Caco-2 (cell line): ENCODE data around the gene CDKAL1. TPM values are rescaled to one million over a fixed set of nuclear protein-coding genes. Genes with fewer than 3 reads are reported as not detected.
A peak's percentile ranks its signal among the peaks of the same experiment; 100 is the strongest.

ENCODE experiments used
- BruUV-seq: library from RNA; stranded (reverse); fragments of 400-500 nt; replicated peaks from 2 replicates; lab custom pipeline; 2021; lab: Mats Ljungman, UMichigan
- CTCF ChIA-PET: fragments of 300-600 bp; sonication (Branson Sonifier 250); formaldehyde crosslinking; loops from one replicate; lab custom pipeline; 2022; ENCODE audit warnings: antibody characterized with exemption; lab: Charles Lee
- POLR2A ChIA-PET: fragments of 300-600 bp; sonication (Branson Sonifier 250); formaldehyde crosslinking; loops from one replicate; lab custom pipeline; 2022; ENCODE audit warnings: antibody characterized with exemption; lab: Charles Lee
- DNase-seq, 2 experiments: peaks; one replicate each; pipeline versions ENCODE4 v3.0.0 to v3.0.0-alpha.2; 2020 to 2022
- H3K27me3 ChIP-seq: replicated peaks from 2 replicates; pipeline ENCODE4 v1.6.0; 2011; ENCODE audit warnings: low read length; ENCODE audit not compliant: control insufficient read depth, insufficient read depth
- H3K36me3 ChIP-seq: 2 replicates; pipeline ENCODE4 v1.5.1; 2011; ENCODE audit warnings: low read length; ENCODE audit not compliant: control insufficient read depth, insufficient read depth
- H3K4me1 ChIP-seq: fragments of 250-450 bp; sonication (Bioruptor Pico); 2 replicates; pipeline ENCODE4 v1.5.1; 2020; ENCODE audit warnings: mild to moderate bottlenecking
- H3K4me3 ChIP-seq: 2 replicates; pipeline ENCODE4 v1.5.1; 2011; ENCODE audit warnings: low read depth, mild to moderate bottlenecking, control low read depth, low read length
- H3K9me3 ChIP-seq: fragments of 250-450 bp; sonication (Bioruptor Pico); 2 replicates; pipeline ENCODE4 v1.5.1; 2020; ENCODE audit warnings: mild to moderate bottlenecking, moderate library complexity
- H3K27ac Mint-ChIP-seq: one replicate; pipeline ENCODE4 v1.8.0; 2022; ENCODE audit warnings: mixed read lengths; ENCODE audit not compliant: unreplicated experiment
- H3K27me3 Mint-ChIP-seq: one replicate; pipeline ENCODE4 v1.8.0; 2022; ENCODE audit warnings: mixed read lengths; ENCODE audit not compliant: insufficient read depth, unreplicated experiment
- H3K36me3 Mint-ChIP-seq: one replicate; pipeline ENCODE4 v1.8.0; 2022; ENCODE audit warnings: mild to moderate bottlenecking, mixed read lengths; ENCODE audit not compliant: insufficient read depth, unreplicated experiment
- H3K4me1 Mint-ChIP-seq: one replicate; pipeline ENCODE4 v1.8.0; 2022; ENCODE audit warnings: low read depth, mixed read lengths; ENCODE audit not compliant: unreplicated experiment
- H3K4me3 Mint-ChIP-seq: one replicate; pipeline ENCODE4 v1.8.0; 2022; ENCODE audit warnings: mild to moderate bottlenecking, moderate library complexity, mixed read lengths; ENCODE audit not compliant: unreplicated experiment
- H3K9me3 Mint-ChIP-seq: one replicate; pipeline ENCODE4 v1.8.0; 2022; ENCODE audit warnings: mixed read lengths; ENCODE audit not compliant: unreplicated experiment
- CTCF ChIP-seq, 2 experiments: fragments of 200-600 bp in 1 of 2; IDR thresholded peaks; 1 replicate in 1 of 2; 2 replicates in 1 of 2; pipeline versions ENCODE4 v1.5.1 to v1.8.0; 2011 to 2022; ENCODE audit warnings: antibody characterized with exemption in 1 of 2, control low read depth in 1 of 2, inconsistent platforms in 1 of 2, low read depth in 1 of 2, low read length in 1 of 2, mild to moderate bottlenecking in 1 of 2, moderate library complexity in 1 of 2; ENCODE audit not compliant: insufficient read depth in 1 of 2, severe bottlenecking in 1 of 2, unreplicated experiment in 1 of 2
- intact Hi-C: fragments of 100-400 bp; cut with micrococcal nuclease; formaldehyde crosslinking; loops from one replicate; pipeline ENCODE4 v1.10.0; 2022; ENCODE audit not compliant: unreplicated experiment
- total RNA-seq: library from RNA; stranded (reverse); gene quantifications from 2 replicates; pipeline ENCODE4 v1.2.3, GENCODE V29; 2022

Gene CDKAL1
- total RNA-seq, 1 experiment from 2014 or later = 18.7 TPM

GRCh38 chr6:20870493-20870892 is 336.2 kb downstream of the CDKAL1 start:
- Histone ChIP-seq H3K36me3 (no peaks in the 10 kb centered on the region), H3K4me3 (no peak overlapping the region), H3K9me3 (no peaks in the 10 kb centered on the region), H3K4me1 (peaks cover 18% of the 10 kb centered on the region), H3K27me3 (no peaks in the 10 kb centered on the region)
- Mint-ChIP-seq H3K27me3 (no peaks in the 10 kb centered on the region), H3K36me3 (peaks cover 6% of the 10 kb centered on the region), H3K4me3 (no peak overlapping the region), H3K27ac (no peak overlapping the region), H3K4me1 (no peaks in the 10 kb centered on the region), H3K9me3 (no peaks in the 10 kb centered on the region)
- TF ChIP-seq CTCF (IDR thresholded peaks at IDR 0.05; ENCODE audit: insufficient read depth in 1 of 2, low read depth in 1 of 2, low read length in 1 of 2, severe bottlenecking in 1 of 2, unreplicated experiment in 1 of 2) = no peak
- DNase-seq = no peak
- CTCF ChIA-PET = no interaction called here
- no TSS peak for BruUV-seq
- POLR2A ChIA-PET = no interaction called here
- intact Hi-C loops = loop anchor here (10.0 kb wide), 1 partner anchor 306 kb away; no protein-coding TSS in a partner anchor

GRCh38 chr6:20873425-20874190 is 339.4 kb downstream of the CDKAL1 start:
- Mint-ChIP-seq H3K4me3 (no peak overlapping the region), H3K27me3 (no peaks in the 10 kb centered on the region), H3K27ac (peak overlapping the region; percentile 22), H3K4me1 (peaks cover 16% of the 10 kb centered on the region), H3K9me3 (no peaks in the 10 kb centered on the region), H3K36me3 (peaks cover 6% of the 10 kb centered on the region)
- Histone ChIP-seq H3K9me3 (no peaks in the 10 kb centered on the region), H3K4me3 (no peak overlapping the region), H3K27me3 (no peaks in the 10 kb centered on the region), H3K4me1 (peaks cover 35% of the 10 kb centered on the region), H3K36me3 (no peaks in the 10 kb centered on the region)
- intact Hi-C loops = loop anchor here (10.0 kb wide), 1 partner anchor 309 kb away; no protein-coding TSS in a partner anchor
- no peak for TF ChIP-seq CTCF (IDR thresholded peaks at IDR 0.05; ENCODE audit: insufficient read depth in 1 of 2, low read depth in 1 of 2, low read length in 1 of 2, severe bottlenecking in 1 of 2, unreplicated experiment in 1 of 2)
- no peak for DNase-seq
- no TSS peak for BruUV-seq
- CTCF ChIA-PET = no interaction called here
- POLR2A ChIA-PET = no interaction called here

GRCh38 chr6:20875369-20875963 is 341.2 kb downstream of the CDKAL1 start:
- Mint-ChIP-seq H3K4me1 (peaks cover 23% of the 10 kb centered on the region), H3K27ac (no peak overlapping the region), H3K4me3 (no peak overlapping the region), H3K9me3 (no peaks in the 10 kb centered on the region), H3K27me3 (no peaks in the 10 kb centered on the region), H3K36me3 (peaks cover 6% of the 10 kb centered on the region)
- peak; percentile 30 for TF ChIP-seq CTCF (IDR thresholded peaks at IDR 0.05; ENCODE audit: insufficient read depth in 1 of 2, low read depth in 1 of 2, low read length in 1 of 2, severe bottlenecking in 1 of 2, unreplicated experiment in 1 of 2)
- Histone ChIP-seq H3K36me3 (no peaks in the 10 kb centered on the region), H3K4me3 (no peak overlapping the region), H3K27me3 (no peaks in the 10 kb centered on the region), H3K9me3 (no peaks in the 10 kb centered on the region), H3K4me1 (peaks cover 36% of the 10 kb centered on the region)
- ChIA-PET CTCF (interaction anchor here (0.7 to 0.9 kb wide), 2 partner anchors 301 to 713 kb away, joined by 3 to 9 read pairs; no protein-coding TSS in a partner anchor), POLR2A (no interaction called here)
- intact Hi-C loops = loop anchor here (5.0 to 10.0 kb wide), 3 partner anchors 127 to 311 kb away; no protein-coding TSS in a partner anchor
- no TSS peak for BruUV-seq
- peak; percentile 15 to 35 for DNase-seq
